ENCODE measurements around the gene KCNQ5. TPM values are rescaled to one million over a fixed set of nuclear protein-coding genes. Genes with fewer than 3 reads are reported as not detected.

Gene KCNQ5
- total and polyA plus RNA-seq, 8 donors, result 1.7 to 4.5 (median 2.5) TPM

GRCh38 chr6:72716916-72717315, 95.1 kb downstream of the KCNQ5 start:
- Histone ChIP-seq H3K4me1 (no peaks in the 10 kb centered on the region), H3K27me3 (no peaks in the 10 kb centered on the region), H3K36me3 (no peaks in the 10 kb centered on the region), H3K9me3 (no peaks in the 10 kb centered on the region), H3K4me3 (no peak overlapping the region), H3K27ac (no peak overlapping the region)
- intact Hi-C loops (cut with DNase I), result no loop called here
- TF ChIP-seq, protein P1, sequence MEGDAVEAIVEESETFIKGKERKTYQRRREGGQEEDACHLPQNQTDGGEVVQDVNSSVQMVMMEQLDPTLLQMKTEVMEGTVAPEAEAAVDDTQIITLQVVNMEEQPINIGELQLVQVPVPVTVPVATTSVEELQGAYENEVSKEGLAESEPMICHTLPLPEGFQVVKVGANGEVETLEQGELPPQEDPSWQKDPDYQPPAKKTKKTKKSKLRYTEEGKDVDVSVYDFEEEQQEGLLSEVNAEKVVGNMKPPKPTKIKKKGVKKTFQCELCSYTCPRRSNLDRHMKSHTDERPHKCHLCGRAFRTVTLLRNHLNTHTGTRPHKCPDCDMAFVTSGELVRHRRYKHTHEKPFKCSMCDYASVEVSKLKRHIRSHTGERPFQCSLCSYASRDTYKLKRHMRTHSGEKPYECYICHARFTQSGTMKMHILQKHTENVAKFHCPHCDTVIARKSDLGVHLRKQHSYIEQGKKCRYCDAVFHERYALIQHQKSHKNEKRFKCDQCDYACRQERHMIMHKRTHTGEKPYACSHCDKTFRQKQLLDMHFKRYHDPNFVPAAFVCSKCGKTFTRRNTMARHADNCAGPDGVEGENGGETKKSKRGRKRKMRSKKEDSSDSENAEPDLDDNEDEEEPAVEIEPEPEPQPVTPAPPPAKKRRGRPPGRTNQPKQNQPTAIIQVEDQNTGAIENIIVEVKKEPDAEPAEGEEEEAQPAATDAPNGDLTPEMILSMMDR (IDR thresholded peaks at IDR 0.05), result no peak
- no peak for ATAC-seq
- no peak for DNase-seq

DNA sequence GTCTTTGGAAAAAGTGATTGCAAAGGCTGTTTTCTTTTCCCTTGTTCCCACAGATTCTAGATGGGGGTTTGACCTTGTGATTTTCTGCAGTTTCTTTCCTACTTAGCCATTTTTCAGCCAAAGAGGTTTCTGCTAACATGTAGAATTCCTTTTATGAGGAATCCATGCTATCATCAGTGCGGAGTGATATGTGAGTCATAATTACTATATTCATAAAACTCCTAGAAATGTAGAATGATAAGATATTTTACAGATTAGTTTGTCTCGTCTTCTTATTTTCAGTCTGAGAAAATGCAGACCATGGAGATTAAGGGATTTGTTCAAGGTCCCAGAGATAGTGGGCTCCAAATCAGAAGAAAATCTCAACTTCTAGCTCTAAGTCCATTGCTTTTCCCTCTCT, 98.6 kb downstream of the KCNQ5 start:
- H3K4me3 ChIP-seq, result no peak overlapping the region
- H3K27me3 ChIP-seq, result no peaks in the 10 kb centered on the region
- no peaks in the 10 kb centered on the region for H3K9me3 ChIP-seq
- ATAC-seq, result no peak
- DNase-seq, result no peak
- TF ChIP-seq, protein P1 (IDR thresholded peaks at IDR 0.05), result no peak
- H3K4me1 ChIP-seq, result no peaks in the 10 kb centered on the region
- intact Hi-C loops (cut with DNase I), result no loop called here
- H3K27ac ChIP-seq, result no peak overlapping the region
- H3K36me3 ChIP-seq, result no peaks in the 10 kb centered on the region

DNA sequence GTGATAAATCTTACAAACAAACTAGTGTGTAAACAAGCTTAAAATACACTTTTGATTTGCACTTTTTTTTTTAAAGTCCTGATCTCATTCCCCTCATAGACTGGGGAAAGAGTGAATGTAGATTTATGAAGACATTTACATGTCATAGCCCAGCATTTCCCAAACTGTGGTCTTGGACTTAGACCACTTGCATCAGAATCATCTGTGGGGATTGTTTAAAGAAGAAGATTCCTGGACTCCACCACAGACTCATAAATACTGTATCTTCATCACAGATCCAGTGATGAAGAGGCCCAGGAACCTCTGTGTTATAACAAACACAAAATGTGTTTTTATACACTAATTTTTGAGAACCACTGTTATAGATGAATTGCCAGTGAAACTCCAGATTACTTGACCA, 99.5 kb downstream of the KCNQ5 start:
- Histone ChIP-seq H3K27me3 (no peaks in the 10 kb centered on the region), H3K27ac (no peak overlapping the region), H3K36me3 (no peaks in the 10 kb centered on the region), H3K4me1 (no peaks in the 10 kb centered on the region), H3K9me3 (no peaks in the 10 kb centered on the region), H3K4me3 (no peak overlapping the region)
- TF ChIP-seq, protein P1 (IDR thresholded peaks at IDR 0.05), result no peak
- DNase-seq (no peak), ATAC-seq (no peak)
- intact Hi-C loops (cut with DNase I), result no loop called here

DNA sequence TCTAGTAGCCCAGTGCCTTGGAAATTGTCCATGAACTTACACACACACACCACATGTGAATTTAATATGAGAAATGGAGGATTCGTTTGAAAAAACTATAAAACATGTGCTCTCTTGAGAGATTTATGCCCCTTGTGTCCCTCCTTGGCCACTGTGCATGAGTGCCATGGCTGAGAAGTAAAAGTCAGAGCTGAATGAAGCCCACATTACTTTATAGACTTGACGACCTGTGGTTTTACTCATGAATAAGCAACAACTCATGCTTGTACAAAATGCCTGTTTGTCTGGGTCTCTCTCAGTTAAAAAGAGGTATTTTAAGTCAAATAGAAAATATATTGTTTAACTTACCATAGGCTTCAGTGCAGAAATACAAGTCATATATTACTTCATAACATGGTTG, 102.7 kb downstream of the KCNQ5 start:
- no peaks in the 10 kb centered on the region for H3K4me1 ChIP-seq
- TF ChIP-seq, protein P1 (IDR thresholded peaks at IDR 0.05), result no peak
- H3K36me3 ChIP-seq, result no peaks in the 10 kb centered on the region
- H3K9me3 ChIP-seq, result no peaks in the 10 kb centered on the region
- ATAC-seq (no peak), DNase-seq (no peak)
- intact Hi-C loops (cut with DNase I), result no loop called here
- no peak overlapping the region for H3K27ac ChIP-seq
- H3K27me3 ChIP-seq, result no peaks in the 10 kb centered on the region
- no peak overlapping the region for H3K4me3 ChIP-seq

DNA sequence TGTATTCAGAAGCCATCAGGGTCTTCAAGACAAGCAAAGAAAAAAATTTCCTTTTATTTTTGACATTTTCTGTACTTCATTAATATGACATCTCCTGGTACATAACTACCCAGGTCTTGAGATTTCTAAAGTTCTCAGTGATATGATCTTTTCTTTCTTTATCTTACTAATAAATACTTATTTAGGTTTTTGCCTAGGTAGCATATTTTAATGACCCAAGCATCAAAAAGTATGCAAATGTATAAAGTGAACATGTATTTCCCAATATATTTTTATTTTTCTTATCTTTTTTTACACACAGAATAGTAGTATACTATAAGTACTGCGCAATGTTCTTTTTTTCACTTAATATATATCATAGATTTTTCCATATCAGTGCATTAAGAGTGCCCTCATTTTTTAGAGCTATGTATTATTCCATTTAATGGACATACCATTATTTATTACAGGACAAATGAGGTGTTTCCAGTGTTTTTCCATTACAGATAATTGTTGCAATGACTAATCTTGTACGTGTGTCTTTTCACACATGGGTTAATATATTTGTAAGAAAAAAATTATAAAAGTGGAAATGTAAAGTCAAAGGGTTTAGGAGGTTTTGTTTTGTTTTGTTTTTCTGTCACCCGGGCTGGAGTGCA, 107.0 kb downstream of the KCNQ5 start:
- Histone ChIP-seq H3K4me3 (no peak overlapping the region), H3K9me3 (no peaks in the 10 kb centered on the region), H3K27ac (no peak overlapping the region), H3K27me3 (no peaks in the 10 kb centered on the region), H3K36me3 (no peaks in the 10 kb centered on the region), H3K4me1 (no peaks in the 10 kb centered on the region)
- TF ChIP-seq, protein P1 (IDR thresholded peaks at IDR 0.05), result no peak
- intact Hi-C loops (cut with DNase I), result no loop called here
- DNase-seq (no peak), ATAC-seq (no peak)

All from left lung (tissue), 10 donors.